MM.1S (cell line): ENCODE data around the gene ATL2.

Experiments used
- DNase-seq: peaks from one replicate; pipeline ENCODE4 v3.0.0-alpha.2; 2015
- H2AFZ ChIP-seq: fragments of 300-600 bp; sonication (generic); 2 replicates; pipeline ENCODE4 v1.6.0; 2016; ENCODE audit warnings: antibody characterized with exemption, low read length
- H3F3A ChIP-seq: fragments of 300-600 bp; sonication (generic); 2 replicates; pipeline ENCODE4 v1.6.1; 2016; ENCODE audit warnings: mild to moderate bottlenecking, antibody characterized with exemption, low read length, moderate library complexity, mixed read lengths; ENCODE audit not compliant: insufficient read depth
- H3K27ac ChIP-seq: fragments of 300-600 bp; sonication (generic); 2 replicates; pipeline ENCODE4 v1.5.1; 2016; ENCODE audit warnings: mild to moderate bottlenecking, low read length
- H3K27me3 ChIP-seq: fragments of 300-600 bp; sonication (generic); replicated peaks from 2 replicates; pipeline ENCODE4 v1.6.0; 2016; ENCODE audit warnings: low read length; ENCODE audit not compliant: insufficient read depth
- H3K36me3 ChIP-seq: fragments of 300-600 bp; sonication (generic); replicated peaks from 2 replicates; pipeline ENCODE4 v1.6.1; 2016; ENCODE audit warnings: mild to moderate bottlenecking, low read length, mixed read lengths; ENCODE audit not compliant: insufficient read depth
- H3K4me1 ChIP-seq: fragments of 300-600 bp; sonication (generic); 2 replicates; pipeline ENCODE4 v1.6.1; 2016; ENCODE audit warnings: low read length, mixed read lengths
- H3K4me2 ChIP-seq: fragments of 300-600 bp; sonication (generic); 2 replicates; pipeline ENCODE4 v1.6.0; 2016; ENCODE audit warnings: low read depth, low read length
- H3K4me3 ChIP-seq: fragments of 300-600 bp; sonication (generic); 2 replicates; pipeline ENCODE4 v1.5.1; 2016; ENCODE audit warnings: low read length, mixed read lengths
- H3K79me2 ChIP-seq: fragments of 300-600 bp; sonication (generic); 2 replicates; pipeline ENCODE4 v1.6.1; 2016; ENCODE audit warnings: mixed run types, low read length, mixed read lengths
- H3K9ac ChIP-seq: fragments of 300-600 bp; sonication (generic); 2 replicates; pipeline ENCODE4 v1.6.1; 2016; ENCODE audit warnings: low read length, mixed read lengths
- H3K9me2 ChIP-seq: fragments of 300-600 bp; sonication (generic); replicated peaks from 2 replicates; pipeline ENCODE4 v1.6.1; 2016; ENCODE audit warnings: mild to moderate bottlenecking, low read length, mixed read lengths; ENCODE audit not compliant: insufficient read depth
- H3K9me3 ChIP-seq: fragments of 300-600 bp; sonication (generic); replicated peaks from 2 replicates; pipeline ENCODE4 v1.6.1; 2016; ENCODE audit warnings: mild to moderate bottlenecking, low read length, mixed read lengths; ENCODE audit not compliant: insufficient read depth
- H4K20me1 ChIP-seq: fragments of 300-600 bp; sonication (generic); 2 replicates; pipeline ENCODE4 v1.6.1; 2016; ENCODE audit warnings: mild to moderate bottlenecking, low read length, moderate library complexity, mixed read lengths; ENCODE audit not compliant: insufficient read depth
- EZH2 ChIP-seq: fragments of 300-600 bp; sonication (generic); optimal IDR thresholded peaks from 2 replicates; pipeline ENCODE3; 2017; ENCODE audit warnings: low read depth, mild to moderate bottlenecking, antibody characterized with exemption, low read length, mixed read lengths
- EZH2phosphoT487 ChIP-seq: fragments of 300-600 bp; sonication (generic); IDR thresholded peaks from 2 replicates; pipeline ENCODE4 v1.6.1; 2018; ENCODE audit warnings: antibody characterized with exemption, low read length
- TF ChIP-seq, protein P1 (sequence below): fragments of 300-600 bp; sonication (generic); IDR thresholded peaks from 2 replicates; pipeline ENCODE4 v1.5.1; 2016; ENCODE audit warnings: antibody characterized with exemption, low read length, mixed read lengths

Gene ATL2

DNA sequence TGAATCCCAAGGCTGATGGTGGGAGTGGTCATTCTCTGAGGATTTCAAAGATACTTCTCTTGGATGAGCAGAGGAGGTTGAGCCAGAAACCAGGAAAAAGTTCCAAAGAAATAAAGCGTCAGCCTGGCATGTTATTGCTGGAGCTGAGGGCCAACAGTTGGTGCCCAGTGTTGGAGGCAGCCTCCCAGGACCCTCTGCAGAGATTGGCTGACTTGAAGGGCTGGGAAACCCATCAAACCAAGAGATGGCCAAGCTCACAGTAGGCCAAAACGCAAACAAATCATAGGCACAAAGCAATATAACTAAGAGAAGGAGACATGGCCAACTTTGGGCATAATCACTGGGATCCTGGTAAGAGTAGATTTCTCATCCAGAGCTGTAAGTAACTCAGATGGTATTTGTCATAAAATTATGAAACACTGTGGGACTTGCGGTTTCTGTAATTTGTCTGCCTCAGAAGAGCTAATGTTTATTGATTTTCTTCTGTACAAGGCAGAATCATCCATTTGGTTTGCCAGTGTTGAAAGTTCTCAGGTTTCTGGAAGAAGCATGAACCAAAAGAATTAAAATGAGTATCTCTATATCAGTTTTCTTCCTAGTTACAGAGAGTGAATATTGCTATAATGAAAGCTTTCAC is 108.3 kb downstream of the ATL2 start:
- H3K36me3 ChIP-seq, result no peaks in the 10 kb centered on the region
- no peak overlapping the region for H3K9ac ChIP-seq
- no peaks in the 10 kb centered on the region for H3K9me3 ChIP-seq
- no peaks in the 10 kb centered on the region for H4K20me1 ChIP-seq
- H3F3A ChIP-seq, result no peaks in the 10 kb centered on the region
- H3K27ac ChIP-seq, result no peak overlapping the region
- no peaks in the 10 kb centered on the region for H3K27me3 ChIP-seq
- H2AFZ ChIP-seq, result no peak overlapping the region
- no peak overlapping the region for H3K4me3 ChIP-seq
- H3K9me2 ChIP-seq, result no peaks in the 10 kb centered on the region
- no peak for TF ChIP-seq EZH2
- TF ChIP-seq, protein P1, sequence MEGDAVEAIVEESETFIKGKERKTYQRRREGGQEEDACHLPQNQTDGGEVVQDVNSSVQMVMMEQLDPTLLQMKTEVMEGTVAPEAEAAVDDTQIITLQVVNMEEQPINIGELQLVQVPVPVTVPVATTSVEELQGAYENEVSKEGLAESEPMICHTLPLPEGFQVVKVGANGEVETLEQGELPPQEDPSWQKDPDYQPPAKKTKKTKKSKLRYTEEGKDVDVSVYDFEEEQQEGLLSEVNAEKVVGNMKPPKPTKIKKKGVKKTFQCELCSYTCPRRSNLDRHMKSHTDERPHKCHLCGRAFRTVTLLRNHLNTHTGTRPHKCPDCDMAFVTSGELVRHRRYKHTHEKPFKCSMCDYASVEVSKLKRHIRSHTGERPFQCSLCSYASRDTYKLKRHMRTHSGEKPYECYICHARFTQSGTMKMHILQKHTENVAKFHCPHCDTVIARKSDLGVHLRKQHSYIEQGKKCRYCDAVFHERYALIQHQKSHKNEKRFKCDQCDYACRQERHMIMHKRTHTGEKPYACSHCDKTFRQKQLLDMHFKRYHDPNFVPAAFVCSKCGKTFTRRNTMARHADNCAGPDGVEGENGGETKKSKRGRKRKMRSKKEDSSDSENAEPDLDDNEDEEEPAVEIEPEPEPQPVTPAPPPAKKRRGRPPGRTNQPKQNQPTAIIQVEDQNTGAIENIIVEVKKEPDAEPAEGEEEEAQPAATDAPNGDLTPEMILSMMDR, result no peak
- TF ChIP-seq EZH2phosphoT487, result no peak
- no peaks in the 10 kb centered on the region for H3K4me1 ChIP-seq
- no peak overlapping the region for H3K4me2 ChIP-seq
- no peaks in the 10 kb centered on the region for H3K79me2 ChIP-seq
- no peak for DNase-seq

DNA sequence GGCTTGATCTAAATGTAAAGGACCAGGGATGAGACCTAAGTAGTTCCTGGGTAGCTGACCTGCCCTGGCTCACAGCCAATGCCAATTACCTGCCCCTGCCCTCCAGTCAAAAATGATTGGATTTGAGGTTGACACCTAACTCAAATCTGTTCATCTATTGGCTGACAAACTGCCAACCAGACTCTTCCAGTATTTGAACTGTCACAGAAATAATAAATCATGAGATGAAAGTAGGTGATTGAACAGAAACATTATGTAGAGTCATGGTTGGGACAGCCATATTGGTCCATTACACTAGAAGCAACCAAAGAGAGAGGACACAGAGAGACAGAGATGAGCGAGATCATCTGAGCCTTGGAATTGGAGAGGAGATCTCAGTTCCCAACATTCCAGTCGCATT is 109.1 kb downstream of the ATL2 start:
- H2AFZ ChIP-seq, result no peak overlapping the region
- H3K9ac ChIP-seq, result no peak overlapping the region
- H3K36me3 ChIP-seq, result no peaks in the 10 kb centered on the region
- H3K9me2 ChIP-seq, result no peaks in the 10 kb centered on the region
- H3K4me1 ChIP-seq, result no peaks in the 10 kb centered on the region
- no peak overlapping the region for H3K27ac ChIP-seq
- no peaks in the 10 kb centered on the region for H3K9me3 ChIP-seq
- DNase-seq, result no peak
- H3K4me3 ChIP-seq, result no peak overlapping the region
- H4K20me1 ChIP-seq, result no peaks in the 10 kb centered on the region
- H3F3A ChIP-seq, result no peaks in the 10 kb centered on the region
- no peaks in the 10 kb centered on the region for H3K27me3 ChIP-seq
- H3K4me2 ChIP-seq, result no peak overlapping the region
- H3K79me2 ChIP-seq, result no peaks in the 10 kb centered on the region
- no peak for TF ChIP-seq EZH2
- TF ChIP-seq, protein P1, result no peak
- TF ChIP-seq EZH2phosphoT487, result no peak

DNA sequence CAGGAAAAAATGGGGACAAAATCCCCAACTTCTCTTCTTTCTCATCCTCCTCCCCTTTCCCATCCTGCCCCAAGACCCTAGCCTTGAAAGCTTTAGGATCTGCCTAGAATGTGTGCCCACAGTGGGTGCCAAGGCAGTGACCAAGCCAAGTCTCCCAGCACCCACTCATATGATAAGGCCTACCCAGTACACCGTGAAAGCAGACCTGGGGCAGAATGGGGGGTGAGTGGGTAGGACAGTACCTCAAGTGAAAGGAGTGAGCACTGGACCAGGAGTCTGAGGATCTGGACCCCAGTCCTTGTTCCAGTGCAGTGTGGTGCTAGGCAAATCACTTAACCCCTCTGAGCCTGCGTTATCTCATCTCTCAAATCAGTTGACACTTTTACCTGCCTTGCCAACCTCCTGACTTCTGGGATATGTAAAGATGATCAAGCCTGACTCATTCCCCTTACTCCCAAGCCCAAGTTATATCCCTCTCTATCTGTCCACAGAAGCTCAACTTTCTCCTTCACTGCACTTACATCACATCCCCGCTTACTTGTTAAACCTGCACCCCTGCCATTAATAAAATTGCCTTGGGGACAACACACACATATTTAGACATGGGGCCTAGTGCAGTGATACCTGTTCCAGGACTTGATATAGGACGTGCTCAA is 109.7 kb downstream of the ATL2 start:
- DNase-seq, result no peak
- Histone ChIP-seq H3K4me2 (no peak overlapping the region), H3K79me2 (no peaks in the 10 kb centered on the region), H3K9ac (no peak overlapping the region), H3K27ac (no peak overlapping the region), H3F3A (no peaks in the 10 kb centered on the region), H3K36me3 (no peaks in the 10 kb centered on the region), H3K9me3 (no peaks in the 10 kb centered on the region), H3K4me1 (no peaks in the 10 kb centered on the region), H3K27me3 (no peaks in the 10 kb centered on the region), H4K20me1 (no peaks in the 10 kb centered on the region), H3K4me3 (no peak overlapping the region), H2AFZ (no peak overlapping the region), H3K9me2 (no peaks in the 10 kb centered on the region)
- TF ChIP-seq EZH2phosphoT487 (no peak), EZH2 (no peak)
- TF ChIP-seq, protein P1, result no peak
